Ishikawa (cell line): ENCODE results near the gene CPNE1.
A peak's percentile ranks its signal among the peaks of the same experiment; 100 is the strongest.

Experiments used
- CEBPB ChIP-seq: IDR thresholded peaks from 2 replicates; pipeline ENCODE4 v1.6.1; 2012
- CREB1 ChIP-seq: IDR thresholded peaks from 2 replicates; pipeline ENCODE4 v1.6.1; 2012; ENCODE audit warnings: low read depth
- EGR1 ChIP-seq: IDR thresholded peaks from 2 replicates; pipeline ENCODE4 v1.6.1; 2012
- EP300 ChIP-seq: IDR thresholded peaks from 2 replicates; pipeline ENCODE4 v1.6.1; 2012; ENCODE audit warnings: borderline replicate concordance
- FOXM1 ChIP-seq: IDR thresholded peaks from 2 replicates; pipeline ENCODE4 v1.6.1; 2012; ENCODE audit warnings: low read depth, borderline replicate concordance
- NFIC ChIP-seq: IDR thresholded peaks from 2 replicates; pipeline ENCODE4 v1.6.1; 2012
- RAD21 ChIP-seq: IDR thresholded peaks from 2 replicates; pipeline ENCODE4 v1.6.1; 2012; ENCODE audit warnings: low read depth
- TAF1 ChIP-seq: IDR thresholded peaks from 2 replicates; pipeline ENCODE4 v1.6.1; 2012; ENCODE audit warnings: low read depth, mild to moderate bottlenecking
- TCF12 ChIP-seq: IDR thresholded peaks from 2 replicates; pipeline ENCODE4 v1.6.1; 2012; ENCODE audit warnings: low read depth
- TEAD4 ChIP-seq: IDR thresholded peaks from 2 replicates; pipeline ENCODE4 v1.6.1; 2012
- YY1 ChIP-seq: IDR thresholded peaks from 2 replicates; pipeline ENCODE4 v1.6.1; 2012; ENCODE audit warnings: low read depth
- ZBTB7A ChIP-seq: IDR thresholded peaks from 2 replicates; pipeline ENCODE4 v1.6.1; 2012; ENCODE audit warnings: low read depth
- TF ChIP-seq, protein P1 (sequence below): IDR thresholded peaks from 2 replicates; pipeline ENCODE4 v1.6.1; 2012
- TF ChIP-seq, protein P2 (sequence below): IDR thresholded peaks from 2 replicates; pipeline ENCODE4 v1.6.1; 2012; ENCODE audit warnings: low read depth, mild to moderate bottlenecking
- TF ChIP-seq, protein P3 (sequence below): IDR thresholded peaks from 2 replicates; pipeline ENCODE4 v1.6.1; 2012

CPNE1 gene

DNA sequence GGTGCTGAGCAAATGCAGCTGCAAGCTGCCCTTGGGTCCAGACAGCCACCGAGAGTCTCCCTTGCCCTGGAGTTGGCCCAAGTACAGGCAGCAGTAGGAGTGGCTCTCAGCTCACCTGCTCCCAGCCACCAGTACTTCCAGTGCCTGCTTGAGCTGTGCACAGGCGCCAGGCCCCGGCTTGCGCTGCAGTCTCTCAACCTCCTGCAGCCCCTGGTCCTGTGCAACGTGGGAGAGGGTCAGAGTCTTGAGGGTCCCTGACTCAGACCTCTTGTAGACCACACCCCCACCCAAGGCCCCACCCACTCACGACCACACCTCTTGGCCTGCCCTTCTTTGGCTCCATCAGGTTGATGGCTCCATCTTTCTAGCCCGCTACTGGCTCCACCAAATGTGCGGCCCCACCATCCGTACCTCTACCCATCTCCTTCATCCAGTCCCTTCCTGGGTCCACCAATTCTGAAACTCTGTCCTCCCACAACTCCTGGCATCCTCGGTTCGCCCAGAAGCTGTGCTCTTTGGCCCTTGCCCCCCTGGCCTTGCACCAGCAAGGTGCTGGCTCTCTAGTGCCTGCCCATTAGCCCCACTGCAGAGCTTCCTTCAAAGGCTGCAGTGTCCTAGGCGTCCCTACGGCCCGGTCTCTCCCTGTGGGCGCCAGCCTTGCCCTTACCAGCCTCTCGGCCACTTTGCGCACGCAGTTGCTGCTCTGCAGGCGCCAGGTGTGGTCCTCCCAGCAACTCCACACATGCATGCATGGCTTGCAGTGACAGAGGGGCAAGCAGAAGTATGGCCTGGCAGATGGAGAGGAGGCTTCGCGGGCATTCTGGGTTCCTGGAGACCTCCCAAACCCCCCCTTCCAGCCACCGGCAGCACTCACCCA, 65.6 kb downstream of the CPNE1 start:
- 0 out of 2 replicates have a peak, but pooled peaks have one; percentile 0 for TF ChIP-seq RAD21
- TF ChIP-seq, protein P1, sequence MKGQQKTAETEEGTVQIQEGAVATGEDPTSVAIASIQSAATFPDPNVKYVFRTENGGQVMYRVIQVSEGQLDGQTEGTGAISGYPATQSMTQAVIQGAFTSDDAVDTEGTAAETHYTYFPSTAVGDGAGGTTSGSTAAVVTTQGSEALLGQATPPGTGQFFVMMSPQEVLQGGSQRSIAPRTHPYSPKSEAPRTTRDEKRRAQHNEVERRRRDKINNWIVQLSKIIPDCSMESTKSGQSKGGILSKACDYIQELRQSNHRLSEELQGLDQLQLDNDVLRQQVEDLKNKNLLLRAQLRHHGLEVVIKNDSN: no peak

DNA sequence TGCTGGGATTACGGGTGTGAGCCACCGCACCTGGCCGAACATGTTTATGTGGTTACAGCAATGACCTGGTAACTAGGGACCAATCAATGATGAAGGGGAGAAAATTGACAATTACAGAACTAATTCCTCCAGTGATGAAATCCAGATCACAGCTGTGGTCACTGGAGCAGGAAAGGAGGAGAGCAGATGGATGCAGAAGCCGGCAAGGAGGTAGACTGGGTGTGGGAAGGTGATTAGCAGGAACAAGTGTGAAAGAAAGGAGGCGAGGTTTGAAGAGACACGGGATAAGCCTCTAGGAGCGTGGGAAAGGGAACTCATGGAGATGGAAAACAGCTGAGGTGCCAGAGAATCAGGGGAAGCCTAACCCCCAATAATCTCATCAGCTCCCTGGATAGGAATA, 66.2 kb downstream of the CPNE1 start:
- TF ChIP-seq EP300 (no peak), ZBTB7A (no peak), TCF12 (no peak)
- TF ChIP-seq, protein P2, sequence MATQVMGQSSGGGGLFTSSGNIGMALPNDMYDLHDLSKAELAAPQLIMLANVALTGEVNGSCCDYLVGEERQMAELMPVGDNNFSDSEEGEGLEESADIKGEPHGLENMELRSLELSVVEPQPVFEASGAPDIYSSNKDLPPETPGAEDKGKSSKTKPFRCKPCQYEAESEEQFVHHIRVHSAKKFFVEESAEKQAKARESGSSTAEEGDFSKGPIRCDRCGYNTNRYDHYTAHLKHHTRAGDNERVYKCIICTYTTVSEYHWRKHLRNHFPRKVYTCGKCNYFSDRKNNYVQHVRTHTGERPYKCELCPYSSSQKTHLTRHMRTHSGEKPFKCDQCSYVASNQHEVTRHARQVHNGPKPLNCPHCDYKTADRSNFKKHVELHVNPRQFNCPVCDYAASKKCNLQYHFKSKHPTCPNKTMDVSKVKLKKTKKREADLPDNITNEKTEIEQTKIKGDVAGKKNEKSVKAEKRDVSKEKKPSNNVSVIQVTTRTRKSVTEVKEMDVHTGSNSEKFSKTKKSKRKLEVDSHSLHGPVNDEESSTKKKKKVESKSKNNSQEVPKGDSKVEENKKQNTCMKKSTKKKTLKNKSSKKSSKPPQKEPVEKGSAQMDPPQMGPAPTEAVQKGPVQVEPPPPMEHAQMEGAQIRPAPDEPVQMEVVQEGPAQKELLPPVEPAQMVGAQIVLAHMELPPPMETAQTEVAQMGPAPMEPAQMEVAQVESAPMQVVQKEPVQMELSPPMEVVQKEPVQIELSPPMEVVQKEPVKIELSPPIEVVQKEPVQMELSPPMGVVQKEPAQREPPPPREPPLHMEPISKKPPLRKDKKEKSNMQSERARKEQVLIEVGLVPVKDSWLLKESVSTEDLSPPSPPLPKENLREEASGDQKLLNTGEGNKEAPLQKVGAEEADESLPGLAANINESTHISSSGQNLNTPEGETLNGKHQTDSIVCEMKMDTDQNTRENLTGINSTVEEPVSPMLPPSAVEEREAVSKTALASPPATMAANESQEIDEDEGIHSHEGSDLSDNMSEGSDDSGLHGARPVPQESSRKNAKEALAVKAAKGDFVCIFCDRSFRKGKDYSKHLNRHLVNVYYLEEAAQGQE: no peak
- TF ChIP-seq, protein P1: no peak

DNA sequence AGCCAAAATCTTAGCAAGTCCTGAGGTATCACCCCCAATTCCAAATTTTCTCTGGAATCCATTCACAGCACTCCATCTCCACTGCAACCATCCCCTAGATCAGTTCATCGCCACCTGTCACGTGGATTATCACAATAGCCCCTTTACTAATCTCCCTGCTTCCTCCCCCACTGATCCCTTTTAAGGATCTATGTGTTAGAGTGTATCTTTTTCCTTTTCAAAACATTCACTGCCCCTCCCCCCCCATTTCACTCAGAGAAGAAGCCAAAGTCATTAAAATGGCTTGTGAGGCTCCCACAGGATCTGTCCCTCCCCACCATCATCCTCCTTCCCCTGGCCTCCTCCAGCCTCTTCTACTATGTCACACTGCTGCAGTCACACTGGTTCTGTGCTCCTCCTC, 67.5 kb downstream of the CPNE1 start:
- no peak for TF ChIP-seq FOXM1

DNA sequence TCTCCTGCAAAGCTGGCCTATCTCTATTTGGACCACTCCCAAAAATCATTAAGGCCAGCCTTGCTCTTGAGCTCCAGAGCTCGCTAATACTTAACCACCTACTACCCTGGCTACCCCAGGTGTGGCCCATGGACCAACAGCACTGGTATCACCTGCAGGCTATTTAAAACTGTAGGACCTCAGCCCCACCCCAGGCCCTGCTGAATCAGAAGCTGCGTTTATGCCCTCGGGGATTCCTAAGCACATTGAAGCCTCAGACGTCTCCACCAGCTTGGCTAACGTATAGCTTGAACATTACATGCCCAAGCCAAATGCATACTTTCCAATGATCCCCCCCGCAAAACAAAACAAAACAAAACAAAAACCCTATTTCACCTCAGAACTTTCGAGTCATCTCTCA, 68.8 kb downstream of the CPNE1 start:
- TF ChIP-seq CEBPB: no peak
- no peak for TF ChIP-seq EP300
- TF ChIP-seq, protein P3, sequence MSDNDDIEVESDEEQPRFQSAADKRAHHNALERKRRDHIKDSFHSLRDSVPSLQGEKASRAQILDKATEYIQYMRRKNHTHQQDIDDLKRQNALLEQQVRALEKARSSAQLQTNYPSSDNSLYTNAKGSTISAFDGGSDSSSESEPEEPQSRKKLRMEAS: no peak
- TF ChIP-seq, protein P2: no peak
- no peak for TF ChIP-seq RAD21
- no peak for TF ChIP-seq NFIC
- TF ChIP-seq TEAD4: no peak
- no peak for TF ChIP-seq CREB1
- no peak for TF ChIP-seq TAF1
- no peak for TF ChIP-seq YY1

DNA sequence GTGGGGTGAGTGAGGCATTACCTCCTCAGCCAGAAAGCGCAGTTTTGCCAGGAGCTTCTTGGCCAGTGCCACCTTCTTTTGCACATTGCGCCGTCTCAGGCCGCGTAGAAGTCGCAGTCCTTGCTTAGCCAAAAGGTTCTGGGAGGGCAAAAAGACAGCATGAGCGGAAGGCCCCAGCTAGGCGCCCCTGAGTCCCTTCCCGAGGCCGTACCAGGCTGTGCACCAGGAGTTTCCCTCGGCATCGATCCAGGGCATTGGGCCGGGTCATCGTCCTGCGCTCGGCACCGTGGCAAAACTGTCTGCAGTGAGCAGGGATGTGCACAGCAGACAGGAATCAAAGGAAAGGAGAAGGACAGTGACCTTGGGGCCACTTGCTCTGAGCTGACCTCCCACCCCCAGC, 69.2 kb downstream of the CPNE1 start:
- TF ChIP-seq EP300 (no peak), ZBTB7A (no peak), RAD21 (no peak), FOXM1 (no peak)
- TF ChIP-seq, protein P2: no peak

DNA sequence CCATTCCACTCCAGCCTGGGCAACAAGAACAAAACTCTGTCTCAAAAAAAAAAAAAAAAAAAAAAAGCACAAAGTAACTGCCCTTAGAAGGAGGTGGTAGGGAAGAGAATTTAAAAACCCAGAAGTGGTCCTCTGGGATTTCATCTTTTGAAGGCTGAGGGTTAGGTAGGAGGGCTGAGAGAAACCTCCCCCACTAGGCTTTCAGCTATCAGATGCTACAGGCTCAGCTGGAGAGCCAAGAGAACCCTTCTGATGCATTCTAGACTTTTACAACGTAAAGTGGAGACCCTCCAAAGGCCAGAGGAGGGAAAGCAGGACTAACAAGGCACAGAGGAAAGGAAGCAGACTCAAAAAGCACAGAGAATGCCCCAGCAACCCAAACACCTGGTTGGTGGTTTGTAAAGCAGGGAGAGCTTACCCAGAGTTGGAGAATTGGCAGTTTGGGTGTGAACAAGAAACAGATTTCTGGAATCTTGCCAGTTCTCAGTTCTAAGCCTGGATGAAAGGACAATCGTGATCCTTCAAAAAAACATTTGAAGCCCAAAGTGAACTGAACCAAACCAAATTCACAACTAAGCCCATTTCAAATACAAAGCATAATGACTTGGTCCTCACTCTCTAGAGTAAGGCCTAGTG, 72.2 kb downstream of the CPNE1 start:
- no peak for TF ChIP-seq EGR1
